K562 (cell line): ENCODE measurements around the gene OR2J3. TPM values are rescaled to one million over a fixed set of nuclear protein-coding genes. Genes with fewer than 3 reads are reported as not detected.

ENCODE experiments used
- ATAC-seq: fragments of 200-7000 bp; cut with Tn5 transposase; 3 replicates; pipeline ENCODE4 v1.9.1; 2020; ENCODE audit warnings: moderate library complexity
- BruUV-seq: library from RNA; stranded (reverse); fragments of 400-500 nt; replicated peaks from 2 replicates; lab custom pipeline; 2021; lab: Mats Ljungman, UMichigan
- CTCF ChIA-PET: fragments of 300-600 bp; formaldehyde crosslinking; extraction: SDS; loops from one replicate; lab custom pipeline; 2021; ENCODE audit warnings: low intra/inter-chr PET ratio; lab: Yijun Ruan, JAX
- POLR2A ChIA-PET: fragments of 300-600, 350-650 bp; sonication (Branson Sonifier 250); formaldehyde crosslinking; extraction: SDS; loops from one replicate; lab custom pipeline; 2021; ENCODE audit warnings: antibody characterized with exemption, inconsistent platforms; lab: Yijun Ruan, JAX
- DNase-seq, 4 experiments: peaks; one replicate each; pipeline versions ENCODE4 v3.0.0 to v3.0.0-alpha.2; 2011 to 2018; ENCODE audit warnings: low spot score in 3 of 4, mixed read lengths in 3 of 4; ENCODE audit errors: extremely low read depth in 1 of 4
- FAIRE-seq: peaks from 2 replicates; lab custom pipeline; 2011; peaks lifted over from hg19 to GRCh38; lab: Jason Lieb, UNC
- H2AFZ ChIP-seq: 2 replicates; pipeline ENCODE4 v1.6.0; 2011; ENCODE audit warnings: low read depth, low read length, control low read depth, inconsistent platforms
- H3K27ac ChIP-seq: fragments of 200-600 bp; 3 replicates; pipeline ENCODE4 v1.8.0; 2011; ENCODE audit warnings: low read depth, mild to moderate bottlenecking, control low read depth, inconsistent platforms, low read length, moderate library complexity, mixed read lengths; ENCODE audit errors: extremely low read depth
- H3K27me3 ChIP-seq, 2 experiments: fragments of 300-600 bp in 1 of 2; 2 replicates in 1 of 2; 3 replicates in 1 of 2; pipeline versions ENCODE4 v1.6.0 to v1.8.0; 2011; ENCODE audit warnings: inconsistent platforms in 2 of 2, low read length in 2 of 2, mild to moderate bottlenecking in 1 of 2, mixed read lengths in 1 of 2, moderate library complexity in 1 of 2; ENCODE audit not compliant: control insufficient read depth in 2 of 2, insufficient read depth in 2 of 2
- H3K36me3 ChIP-seq: fragments of 300-600 bp; 3 replicates; pipeline ENCODE4 v1.8.0; 2011; ENCODE audit warnings: mild to moderate bottlenecking, low read length, inconsistent platforms; ENCODE audit not compliant: control insufficient read depth, insufficient read depth
- H3K4me1 ChIP-seq, 2 experiments: fragments of 200-600 bp in 1 of 2; replicated peaks in 1 of 2; 2 replicates in 1 of 2; 3 replicates in 1 of 2; pipeline versions ENCODE4 v1.5.1 to v1.8.0; 2011; ENCODE audit warnings: inconsistent platforms in 2 of 2, low read length in 2 of 2, mild to moderate bottlenecking in 1 of 2, mixed read lengths in 1 of 2, moderate library complexity in 1 of 2; ENCODE audit not compliant: control insufficient read depth in 2 of 2, insufficient read depth in 2 of 2
- H3K4me2 ChIP-seq: 2 replicates; pipeline ENCODE4 v1.6.1; 2011; ENCODE audit warnings: low read length, control low read depth, inconsistent platforms, mixed read lengths; ENCODE audit not compliant: insufficient read depth
- H3K4me3 ChIP-seq: fragments of 200-600 bp; sonication (generic), shearing (Covaris generic); 2 replicates; pipeline ENCODE4 v1.5.1; 2016; ENCODE audit warnings: control low read depth, inconsistent platforms
- H3K79me2 ChIP-seq: fragments of 200-600 bp; 3 replicates; pipeline ENCODE4 v1.8.0; 2011; ENCODE audit warnings: low read length, inconsistent platforms; ENCODE audit not compliant: control insufficient read depth, insufficient read depth
- H3K9ac ChIP-seq, 2 experiments: 2 replicates each; pipeline versions ENCODE4 v1.6.0 to v1.6.1; 2011; ENCODE audit warnings: low read depth in 2 of 2, low read length in 2 of 2, control low read depth in 1 of 2, inconsistent platforms in 1 of 2, mild to moderate bottlenecking in 1 of 2, mixed read lengths in 1 of 2; ENCODE audit not compliant: insufficient read depth in 1 of 2
- H3K9me1 ChIP-seq: one replicate; pipeline ENCODE4 v1.6.0; 2011; ENCODE audit warnings: inconsistent platforms, mild to moderate bottlenecking, low read length, moderate library complexity; ENCODE audit not compliant: control insufficient read depth, insufficient read depth
- H3K9me3 ChIP-seq: replicated peaks from 2 replicates; pipeline ENCODE4 v1.5.1; 2011; ENCODE audit warnings: low read depth, low read length, inconsistent platforms; ENCODE audit not compliant: control insufficient read depth, insufficient read depth
- H4K20me1 ChIP-seq: replicated peaks from 2 replicates; pipeline ENCODE4 v1.6.1; 2011; ENCODE audit warnings: low read length, inconsistent platforms, mixed read lengths; ENCODE audit not compliant: control insufficient read depth, insufficient read depth
- BDP1 ChIP-seq: IDR thresholded peaks from 3 replicates; pipeline ENCODE4 v1.6.1; 2011; ENCODE audit not compliant: insufficient read length, insufficient read depth
- CBX3 ChIP-seq, 2 experiments: IDR thresholded peaks; 1 replicate in 1 of 2; 2 replicates in 1 of 2; pipeline ENCODE4 v1.6.1; 2012; ENCODE audit warnings: inconsistent platforms in 2 of 2, low read length in 2 of 2, borderline replicate concordance in 1 of 2, control low read depth in 1 of 2
- CCNT2 ChIP-seq: IDR thresholded peaks from 2 replicates; pipeline ENCODE4 v1.6.1; 2011; ENCODE audit warnings: borderline replicate concordance, low read depth, mild to moderate bottlenecking, moderate library complexity, mixed read lengths, low read length; ENCODE audit not compliant: insufficient read length; ENCODE audit errors: extremely low read depth
- CTBP1 ChIP-seq: fragments of 450-650 bp; IDR thresholded peaks from 2 replicates; pipeline ENCODE4 v1.6.1; 2016; ENCODE audit warnings: borderline replicate concordance
- DNMT1 ChIP-seq: fragments of 450-650 bp; IDR thresholded peaks from 2 replicates; pipeline ENCODE4 v1.6.1; 2016; ENCODE audit warnings: antibody characterized with exemption, mild to moderate bottlenecking
- DPF2 ChIP-seq: fragments of 450-650 bp; IDR thresholded peaks from 2 replicates; pipeline ENCODE4 v1.6.1; 2016
- HDAC6 ChIP-seq: IDR thresholded peaks from 2 replicates; pipeline ENCODE4 v1.6.1; 2012; ENCODE audit warnings: low read depth, mild to moderate bottlenecking, control low read depth, inconsistent platforms, low read length, moderate library complexity
- JUND ChIP-seq, 2 experiments: IDR thresholded peaks; 2 replicates in 1 of 2; 3 replicates in 1 of 2; pipeline ENCODE4 v1.6.1; 2011; ENCODE audit warnings: borderline replicate concordance in 2 of 2, low read depth in 2 of 2, low read length in 2 of 2, improper control_type of control experiment in 1 of 2, missing biosample characterization in 1 of 2, missing genetic modification characterization in 1 of 2, missing genetic modification reagents in 1 of 2
- RB1 ChIP-seq: fragments of 450-650 bp; IDR thresholded peaks from 2 replicates; pipeline ENCODE4 v1.6.1; 2017; ENCODE audit warnings: low read depth, mild to moderate bottlenecking
- SIRT6 ChIP-seq: IDR thresholded peaks from one replicate; pipeline ENCODE4 v1.6.1; 2012; ENCODE audit warnings: low read depth, mild to moderate bottlenecking, control low read depth, inconsistent platforms, low read length, moderate library complexity
- ZFX ChIP-seq: sonication (generic); formaldehyde crosslinking; IDR thresholded peaks from 2 replicates; pipeline ENCODE4 v1.8.0; 2022; ENCODE audit warnings: mild to moderate bottlenecking, missing genetic modification reagents, moderate library complexity
- ZNF124 ChIP-seq: sonication (generic); formaldehyde crosslinking; IDR thresholded peaks from 2 replicates; pipeline ENCODE4 v1.8.1; 2022; ENCODE audit warnings: missing genetic modification reagents
- ZNF232 ChIP-seq: sonication (generic); formaldehyde crosslinking; IDR thresholded peaks from 2 replicates; pipeline ENCODE4 v1.8.0; 2022; ENCODE audit warnings: mild to moderate bottlenecking, missing genetic modification reagents
- WGBS: fragments of 100-300 bp; shearing (Covaris generic); methylation state at CpG from one replicate; pipeline ENCODE4 v1.1.6; 2016; ENCODE audit warnings: low coverage, mixed read lengths; ENCODE audit not compliant: insufficient coverage; ENCODE audit errors: missing lambda C conversion rate; 5-methylcytosine and 5-hydroxymethylcytosine counted together
- in situ Hi-C: fragments of 300-500 bp; cut with MboI; formaldehyde crosslinking; loops from 4 replicates; pipeline ENCODE4 v1.15.0; 2018; ENCODE audit warnings: inconsistent platforms, mixed read lengths
- intact Hi-C: fragments of 100-400 bp; cut with micrococcal nuclease; formaldehyde crosslinking; loops from 2 replicates; pipeline ENCODE4 v1.14.2; 2022
- polyA plus RNA-seq, 8 experiments: library from polyadenylated mRNA; depleted of rRNA in 4 of 8; stranded (reverse) in 5 of 8; unstranded in 3 of 8; fragments of >200 nt; fragmentation: Nextera tagmentation in 2 of 8; fragmentation: Illumina TruSeq in 1 of 8; extraction: Ambion mirVana in 2 of 8; extraction: Trizol in 1 of 8; gene quantifications; 2 replicates each; pipeline versions ENCODE4 v1.2.1 to v1.2.3, GENCODE V29; 2011 to 2014; ENCODE audit warnings: inconsistent platforms in 1 of 8, missing spikeins in 1 of 8
- total RNA-seq, 7 experiments: library from RNA; depleted of rRNA in 6 of 7; stranded (reverse); fragments of >200 nt in 6 of 7; fragmentation: Illumina TruSeq in 2 of 7; extraction: Trizol in 2 of 7; gene quantifications; 2 replicates each; pipeline versions ENCODE4 v1.2.1 to v1.2.3, GENCODE V29; 2011 to 2021; ENCODE audit warnings: low replicate concordance in 1 of 7
- TF ChIP-seq, protein P1 (sequence below): fragments of 450-650 bp; formaldehyde crosslinking; IDR thresholded peaks from 2 replicates; pipeline ENCODE4 v1.4.0; 2020; ENCODE audit warnings: mild to moderate bottlenecking, mixed read lengths
- TF ChIP-seq, protein P2 (sequence below): fragments of 450-650 bp; IDR thresholded peaks from 2 replicates; pipeline ENCODE4 v1.6.1; 2016; ENCODE audit warnings: low read depth, mild to moderate bottlenecking, moderate library complexity

OR2J3 gene
- total and polyA plus RNA-seq, 9 of the 15 experiments (the other 6 are each of a cell fraction or from before 2014, with no cell fraction given): 0.14 to 0.17 TPM; not detected in 7

DNA sequence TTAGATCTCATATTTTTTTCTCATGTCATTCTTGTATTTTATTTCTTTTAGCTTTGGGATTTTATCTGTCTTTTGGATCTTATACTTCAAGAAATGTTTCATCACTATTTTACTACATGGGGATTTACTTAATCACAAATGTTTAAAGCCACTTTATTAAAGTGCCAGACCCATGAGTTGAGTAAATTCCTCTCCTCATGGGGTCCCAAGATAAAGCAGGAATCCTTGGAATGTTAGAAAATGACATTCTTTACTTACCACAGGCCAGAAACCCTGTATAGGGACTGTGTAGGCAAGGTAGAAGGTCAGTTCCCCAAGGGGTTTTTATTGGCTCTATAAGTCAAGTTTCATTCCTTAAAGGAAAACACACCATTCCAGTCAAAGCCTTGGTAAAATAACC is 34.5 kb downstream of the OR2J3 start:
- no TSS peak for BruUV-seq
- H3K4me1 ChIP-seq: no peaks in the 10 kb centered on the region
- H4K20me1 ChIP-seq: no peaks in the 10 kb centered on the region
- ChIA-PET POLR2A (interaction anchor here (0.6 kb wide), 2 partner anchors 55 to 254 kb away, joined by 3 read pairs; no protein-coding TSS in a partner anchor), CTCF (no interaction called here)
- no peak overlapping the region for H3K27ac ChIP-seq
- H3K79me2 ChIP-seq: no peaks in the 10 kb centered on the region
- no peaks in the 10 kb centered on the region for H3K9me3 ChIP-seq
- H3K4me2 ChIP-seq: no peak overlapping the region
- no peak for DNase-seq
- intact Hi-C loops: no loop called here
- no peak overlapping the region for H2AFZ ChIP-seq
- H3K4me3 ChIP-seq: no peak overlapping the region
- H3K9ac ChIP-seq: no peak overlapping the region
- no peak for TF ChIP-seq CTBP1
- TF ChIP-seq ZNF124 (CRISPR knock-in tag): no peak
- no peak for TF ChIP-seq HDAC6
- no peak for TF ChIP-seq BDP1
- no peak for TF ChIP-seq ZFX (CRISPR knock-in tag)
- in situ Hi-C loops: no loop called here
- no peaks in the 10 kb centered on the region for H3K9me1 ChIP-seq
- H3K36me3 ChIP-seq: no peaks in the 10 kb centered on the region
- no peak for ATAC-seq
- H3K27me3 ChIP-seq: no peaks in the 10 kb centered on the region
- FAIRE-seq: no peak

DNA sequence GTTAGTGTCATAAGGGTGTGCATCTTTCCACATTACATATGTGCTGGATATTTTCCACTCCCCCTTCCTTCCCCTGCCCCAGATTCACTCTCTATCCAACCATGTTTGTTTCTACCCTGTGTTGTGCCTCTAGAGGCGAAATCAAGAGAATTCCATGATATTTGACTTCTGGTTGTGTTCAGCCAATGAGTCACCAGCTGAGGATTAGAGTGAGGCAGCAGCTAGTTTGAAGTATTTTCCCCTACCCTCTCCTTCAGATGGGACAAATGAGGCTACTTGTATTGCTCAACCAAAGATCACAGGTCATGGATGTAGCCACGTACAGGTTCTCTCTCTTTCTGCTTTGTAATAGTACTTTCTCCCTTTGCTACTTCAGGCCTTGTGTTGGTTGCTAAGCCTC is 38.3 kb downstream of the OR2J3 start:
- H3K27me3 ChIP-seq: no peaks in the 10 kb centered on the region
- H3K9me3 ChIP-seq: no peaks in the 10 kb centered on the region
- no peaks in the 10 kb centered on the region for H3K36me3 ChIP-seq
- intact Hi-C loops (no loop called here), in situ Hi-C loops (no loop called here)
- FAIRE-seq (no peak), DNase-seq (no peak), ATAC-seq (no peak)
- WGBS: 0% methylated on average over 2 of the region's 2 CpGs
- no peak overlapping the region for H3K27ac ChIP-seq
- H3K9ac ChIP-seq: no peak overlapping the region
- H3K4me3 ChIP-seq: no peak overlapping the region
- no peak overlapping the region for H2AFZ ChIP-seq
- no TSS peak for BruUV-seq
- ChIA-PET POLR2A (no interaction called here), CTCF (no interaction called here)
- no peaks in the 10 kb centered on the region for H4K20me1 ChIP-seq
- H3K79me2 ChIP-seq: no peaks in the 10 kb centered on the region
- no peaks in the 10 kb centered on the region for H3K4me1 ChIP-seq
- no peak overlapping the region for H3K4me2 ChIP-seq
- no peaks in the 10 kb centered on the region for H3K9me1 ChIP-seq
- TF ChIP-seq CCNT2: no peak
- no peak for TF ChIP-seq DPF2
- no peak for TF ChIP-seq JUND (IDR thresholded peaks at IDR 0.05; ENCODE audit: borderline replicate concordance, low read depth, low read length)
- TF ChIP-seq JUND (tag; IDR thresholded peaks at IDR 0.05; ENCODE audit: borderline replicate concordance, low read depth, low read length): no peak
- no peak for TF ChIP-seq SIRT6
- TF ChIP-seq RB1: no peak
- TF ChIP-seq, protein P1, sequence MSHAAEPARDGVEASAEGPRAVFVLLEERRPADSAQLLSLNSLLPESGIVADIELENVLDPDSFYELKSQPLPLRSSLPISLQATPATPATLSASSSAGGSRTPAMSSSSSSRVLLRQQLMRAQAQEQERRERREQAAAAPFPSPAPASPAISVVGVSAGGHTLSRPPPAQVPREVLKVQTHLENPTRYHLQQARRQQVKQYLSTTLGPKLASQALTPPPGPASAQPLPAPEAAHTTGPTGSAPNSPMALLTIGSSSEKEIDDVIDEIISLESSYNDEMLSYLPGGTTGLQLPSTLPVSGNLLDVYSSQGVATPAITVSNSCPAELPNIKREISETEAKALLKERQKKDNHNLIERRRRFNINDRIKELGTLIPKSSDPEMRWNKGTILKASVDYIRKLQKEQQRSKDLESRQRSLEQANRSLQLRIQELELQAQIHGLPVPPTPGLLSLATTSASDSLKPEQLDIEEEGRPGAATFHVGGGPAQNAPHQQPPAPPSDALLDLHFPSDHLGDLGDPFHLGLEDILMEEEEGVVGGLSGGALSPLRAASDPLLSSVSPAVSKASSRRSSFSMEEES (CRISPR knock-in tag): no peak
- TF ChIP-seq, protein P2, sequence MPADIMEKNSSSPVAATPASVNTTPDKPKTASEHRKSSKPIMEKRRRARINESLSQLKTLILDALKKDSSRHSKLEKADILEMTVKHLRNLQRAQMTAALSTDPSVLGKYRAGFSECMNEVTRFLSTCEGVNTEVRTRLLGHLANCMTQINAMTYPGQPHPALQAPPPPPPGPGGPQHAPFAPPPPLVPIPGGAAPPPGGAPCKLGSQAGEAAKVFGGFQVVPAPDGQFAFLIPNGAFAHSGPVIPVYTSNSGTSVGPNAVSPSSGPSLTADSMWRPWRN: no peak
- no peak for TF ChIP-seq ZNF232 (CRISPR knock-in tag)
- no peak for TF ChIP-seq CBX3 (IDR thresholded peaks at IDR 0.05; ENCODE audit: borderline replicate concordance in 1 of 2, low read length in 2 of 2)
- TF ChIP-seq DNMT1: no peak
